Heart right ventricle (tissue), 16 donors: ENCODE data around the gene ANKRD6. TPM values are rescaled to one million over a fixed set of nuclear protein-coding genes. Genes with fewer than 3 reads are reported as not detected.
A peak's percentile ranks its signal among the peaks of the same experiment; 100 is the strongest.

Experiments used
- ATAC-seq, 8 donors: fragments of 200-7000 bp; cut with Tn5 transposase; one replicate each; pipeline ENCODE4 v1.9.1; 2020; ENCODE audit warnings: mild to moderate bottlenecking in 8 of 8, moderate library complexity in 8 of 8, moderate number of reproducible peaks in 1 of 8
- DNase-seq, 2 donors: peaks; one replicate each; pipeline ENCODE4 v3.0.0-alpha.2; 2020
- H3K27ac ChIP-seq, 10 donors: fragments of 200-600 bp; sonication (generic) in 2 of 10; one replicate each; pipeline versions ENCODE4 v1.5.0 to v1.8.0; 2020 to 2022; ENCODE audit warnings: mild to moderate bottlenecking in 3 of 10
- H3K27me3 ChIP-seq, 7 donors: fragments of 200-600 bp; one replicate each; pipeline ENCODE4 v1.8.0; 2021 to 2022; ENCODE audit warnings: mild to moderate bottlenecking in 2 of 7
- H3K36me3 ChIP-seq, 9 donors: fragments of 200-600 bp; sonication (generic) in 1 of 9; one replicate each; pipeline versions ENCODE4 v1.5.0 to v1.8.0; 2020 to 2022; ENCODE audit warnings: mild to moderate bottlenecking in 2 of 9
- H3K4me1 ChIP-seq, 9 donors: fragments of 200-600 bp; sonication (generic) in 1 of 9; one replicate each; pipeline versions ENCODE4 v1.5.0 to v1.8.0; 2020 to 2022; ENCODE audit warnings: mild to moderate bottlenecking in 4 of 9
- H3K4me3 ChIP-seq, 10 donors: fragments of 200-600 bp; sonication (generic) in 2 of 10; one replicate each; pipeline versions ENCODE4 v1.5.0 to v1.8.0; 2020 to 2022; ENCODE audit warnings: mild to moderate bottlenecking in 7 of 10, moderate library complexity in 2 of 10
- H3K9me3 ChIP-seq, 11 donors: fragments of 200-600 bp in 10 of 11; sonication (generic) in 2 of 11; one replicate each; pipeline versions ENCODE4 v1.5.0 to v1.8.0; 2013 to 2022; ENCODE audit warnings: mild to moderate bottlenecking in 2 of 11, control low read depth in 1 of 11, moderate library complexity in 1 of 11
- WGBS, 2 donors: extraction: QIAGEN DNeasy Blood & Tissue Kit; methylation state at CpG; one replicate each; pipeline ENCODE4 v1.1.7; 2013; ENCODE audit warnings: inconsistent platforms in 1 of 2; 5-methylcytosine and 5-hydroxymethylcytosine counted together
- intact Hi-C, 10 donors: fragments of 100-400 bp; cut with DNase I; formaldehyde crosslinking; loops; one replicate each; pipeline versions ENCODE4 v1.11.1 to v1.14.2; 2022
- polyA plus RNA-seq, 2 donors: library from polyadenylated mRNA; stranded (reverse); fragments of 200-250 nt; gene quantifications; one replicate each; pipeline ENCODE4 v1.2.3, GENCODE V29; 2013
- total RNA-seq, 10 donors: library from RNA; stranded (reverse); fragmentation: NEBNext Ultra II Directional in 3 of 10; extraction: Animal tissue kit (Norgen Biotek cat#: 25700) in 3 of 10; gene quantifications; one replicate each; pipeline versions ENCODE4 v1.2.1 to v1.2.4, GENCODE V29; 2021 to 2023
- TF ChIP-seq, protein P1 (sequence below), 9 donors: fragments of 200-600 bp; sonication (generic) in 2 of 9; IDR thresholded peaks; one replicate each; pipeline versions ENCODE4 v1.5.0 to v1.8.0; 2021 to 2022; ENCODE audit warnings: antibody characterized with exemption in 9 of 9, mild to moderate bottlenecking in 5 of 9, moderate library complexity in 1 of 9
- donor health status: Arrhythmogenic right ventricular cardiomyopathy.
- donor health status: ischemic (EF 13 %, LVEDD 7.1; RV severe dilation, severe dysfunction).
- donor health status: healthy with polysubstance abuse.
- donor health status: DM: no; HTN: yes; CAD: no.
- donor health status: DM: no; HTN: no; CAD: no.
- donor health status: ischemic (EF 25% LVEDD 6.9; RV normal size, moderate dysfunction).
- donor health status: ischemic (EF 25% LVEDD 5.7; RV mildly dilated, moderate dysfunction).
- donor health status: healthy.
- donor health status: DM: yes; HTN: yes; CAD: no.
- donor health status: Ischemic cardiomyopathy.
- donor health status: ischemic (EF 35%, LVEDD 5.7; RV mildly dilated, moderate dysfunction).
- donor health status: nonischemic (EF 11% LVEDD 7.7; RV severe dilation, severe dysfunction).
- donor health status: DM: yes; HTN: yes; CAD: no.
- donor health status: PGD.
- donor health status: ischemic (EF 29% LVEDD 5.4; RV normal size, mild dysfunction).
- donor health status: nonischemic (EF 23%, LVEDD 6.1; RV moderate dilation, normal function).

The ANKRD6 gene
- total and polyA plus RNA-seq, 12 donors, result 2.0 to 18.2 (median 9.6) TPM

GRCh38 chr6:89436226-89436625 lies 3.3 kb downstream of the ANKRD6 start:
- ATAC-seq (no peak), DNase-seq (no peak)
- Histone ChIP-seq H3K27me3 (no peaks in the 10 kb centered on the region), H3K4me1 (peaks cover 3 to 35% (median 7%) of the 10 kb centered on the region in 9 donors), H3K27ac (peak overlapping the region in 1 of 10 donors; percentile 32), H3K4me3 (no peak overlapping the region), H3K36me3 (no peaks in the 10 kb centered on the region), H3K9me3 (peaks cover 0 to 5% (median 0%) of the 10 kb centered on the region in 11 donors)
- TF ChIP-seq, protein P1, sequence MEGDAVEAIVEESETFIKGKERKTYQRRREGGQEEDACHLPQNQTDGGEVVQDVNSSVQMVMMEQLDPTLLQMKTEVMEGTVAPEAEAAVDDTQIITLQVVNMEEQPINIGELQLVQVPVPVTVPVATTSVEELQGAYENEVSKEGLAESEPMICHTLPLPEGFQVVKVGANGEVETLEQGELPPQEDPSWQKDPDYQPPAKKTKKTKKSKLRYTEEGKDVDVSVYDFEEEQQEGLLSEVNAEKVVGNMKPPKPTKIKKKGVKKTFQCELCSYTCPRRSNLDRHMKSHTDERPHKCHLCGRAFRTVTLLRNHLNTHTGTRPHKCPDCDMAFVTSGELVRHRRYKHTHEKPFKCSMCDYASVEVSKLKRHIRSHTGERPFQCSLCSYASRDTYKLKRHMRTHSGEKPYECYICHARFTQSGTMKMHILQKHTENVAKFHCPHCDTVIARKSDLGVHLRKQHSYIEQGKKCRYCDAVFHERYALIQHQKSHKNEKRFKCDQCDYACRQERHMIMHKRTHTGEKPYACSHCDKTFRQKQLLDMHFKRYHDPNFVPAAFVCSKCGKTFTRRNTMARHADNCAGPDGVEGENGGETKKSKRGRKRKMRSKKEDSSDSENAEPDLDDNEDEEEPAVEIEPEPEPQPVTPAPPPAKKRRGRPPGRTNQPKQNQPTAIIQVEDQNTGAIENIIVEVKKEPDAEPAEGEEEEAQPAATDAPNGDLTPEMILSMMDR (IDR thresholded peaks at IDR 0.05), result no peak
- intact Hi-C loops, result no loop called here
- WGBS, 2 donors, result 45 to 48% methylated on average over 2 of the region's 2 CpGs

- H3K4me3 ChIP-seq, result no peak overlapping the region
- H3K27me3 ChIP-seq, result no peaks in the 10 kb centered on the region
- intact Hi-C loops, result no loop called here
- peaks cover 0 to 5% (median 0%) of the 10 kb centered on the region in 11 donors for H3K9me3 ChIP-seq
- DNase-seq (no peak), ATAC-seq (no peak)
- H3K4me1 ChIP-seq, result peaks cover 0 to 30% (median 3%) of the 10 kb centered on the region in 9 donors
- TF ChIP-seq, protein P1 (IDR thresholded peaks at IDR 0.05), result no peak
- no peaks in the 10 kb centered on the region for H3K36me3 ChIP-seq
- no peak overlapping the region for H3K27ac ChIP-seq
- 73 to 77% methylated on average over 1 of the region's 1 CpG for WGBS, 2 donors
These were observed 5.3 kb downstream of the ANKRD6 start for GRCh38 chr6:89438248-89438647.

DNA sequence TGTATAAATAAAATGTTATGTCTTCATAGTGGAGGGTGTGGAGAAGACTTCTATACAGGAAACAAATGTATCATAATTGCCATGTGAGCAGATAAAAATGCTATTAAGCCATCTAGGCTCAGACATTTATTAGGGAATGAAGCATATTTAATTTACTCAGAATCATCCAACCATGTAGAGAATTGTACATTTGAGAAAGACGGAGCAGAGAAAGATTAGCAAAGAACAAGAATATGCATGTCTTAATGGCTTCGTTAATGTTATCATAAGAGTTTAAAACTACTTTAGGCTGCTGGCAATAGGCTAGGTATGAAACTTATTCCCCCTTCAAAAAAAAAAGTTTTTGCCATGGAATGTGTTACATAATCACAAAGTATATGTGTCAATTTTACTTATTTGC lies 6.1 kb downstream of the ANKRD6 start:
- peaks cover 0 to 5% (median 0%) of the 10 kb centered on the region in 11 donors for H3K9me3 ChIP-seq
- intact Hi-C loops, result no loop called here
- no peak for DNase-seq
- no peak for ATAC-seq
- 94 to 99% methylated on average over 2 of the region's 2 CpGs for WGBS, 2 donors
- TF ChIP-seq, protein P1 (IDR thresholded peaks at IDR 0.05), result no peak
- no peak overlapping the region for H3K4me3 ChIP-seq
- H3K27me3 ChIP-seq, result no peaks in the 10 kb centered on the region
- no peak overlapping the region for H3K27ac ChIP-seq
- no peaks in the 10 kb centered on the region for H3K36me3 ChIP-seq
- H3K4me1 ChIP-seq, result peaks cover 0 to 24% (median 0%) of the 10 kb centered on the region in 9 donors

- Histone ChIP-seq H3K27me3 (no peaks in the 10 kb centered on the region), H3K4me1 (peaks cover 0 to 13% (median 0%) of the 10 kb centered on the region in 9 donors), H3K36me3 (no peaks in the 10 kb centered on the region), H3K4me3 (no peak overlapping the region), H3K9me3 (peaks cover 0 to 5% (median 0%) of the 10 kb centered on the region in 11 donors), H3K27ac (no peak overlapping the region)
- 96 to 98% methylated on average over 3 of the region's 3 CpGs for WGBS, 2 donors
- intact Hi-C loops, result no loop called here
- ATAC-seq (no peak), DNase-seq (no peak)
- TF ChIP-seq, protein P1 (IDR thresholded peaks at IDR 0.05), result no peak
These were observed 7.2 kb downstream of the ANKRD6 start for GRCh38 chr6:89440200-89440599.
